HL-60/S4 treated with phorbol 12-myristate 13-acetate at 8.2 ng/mL for 4 days and 3 days (cell line): ENCODE results near the gene TENT4A.

ENCODE experiments used
- in situ Hi-C: fragments of 300-500 bp; cut with MboI; formaldehyde crosslinking; loops from 2 replicates; pipeline ENCODE4 v1.15.0; 2022; ENCODE audit warnings: low sequenced_read_pairs

The TENT4A gene

GRCh38 chr5:6788956-6789649, 75.9 kb downstream of the TENT4A start:
- in situ Hi-C loops, result no loop called here

DNA sequence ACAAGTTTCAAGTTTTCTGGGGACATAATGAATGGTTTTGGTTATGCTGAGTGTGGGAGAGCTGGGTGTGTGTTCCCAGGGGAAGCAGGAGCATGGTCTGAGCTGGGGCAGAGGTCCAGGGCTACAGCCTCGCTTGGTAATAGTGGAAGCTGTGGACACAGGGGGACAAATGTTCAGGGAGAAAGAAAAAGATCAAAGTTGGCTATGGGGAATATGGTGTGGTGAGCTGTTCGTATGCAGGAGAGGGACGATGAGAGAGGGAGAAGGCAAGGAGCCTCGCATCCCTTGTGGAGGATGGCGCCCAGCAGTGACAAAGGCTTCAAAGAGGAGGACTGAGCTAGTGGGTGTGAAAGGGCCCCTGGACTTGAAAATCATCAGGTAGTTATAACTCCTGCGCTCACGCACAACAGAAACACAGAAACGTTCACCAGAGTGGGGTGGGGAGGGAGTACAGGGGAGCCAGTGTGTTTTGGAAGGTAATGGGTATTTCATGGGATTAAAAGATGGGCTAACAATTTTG, 77.2 kb downstream of the TENT4A start:
- in situ Hi-C loops, result no loop called here

- in situ Hi-C loops, result no loop called here
Observed at GRCh38 chr5:6791031-6791430, 77.8 kb downstream of the TENT4A start.

DNA sequence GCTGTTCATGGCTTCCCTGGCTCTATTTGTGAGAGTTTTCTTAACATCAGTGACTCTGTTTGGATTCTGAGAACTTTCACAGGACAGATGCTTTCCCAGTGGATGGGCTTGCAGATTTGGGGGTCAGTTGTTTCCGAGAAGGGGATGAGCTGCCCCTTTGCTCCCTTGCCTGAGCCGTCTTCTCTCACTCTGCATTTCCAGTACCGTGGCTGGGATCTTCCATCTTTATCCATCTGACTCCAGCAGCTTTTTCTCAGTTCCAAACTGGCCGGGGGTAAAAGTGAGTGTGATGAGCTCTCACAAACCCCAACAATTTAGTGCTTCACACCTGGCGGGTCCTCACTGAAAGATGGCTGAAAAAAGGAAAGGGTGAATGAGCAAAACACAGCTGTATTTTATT, 79.1 kb downstream of the TENT4A start:
- in situ Hi-C loops, result no loop called here

DNA sequence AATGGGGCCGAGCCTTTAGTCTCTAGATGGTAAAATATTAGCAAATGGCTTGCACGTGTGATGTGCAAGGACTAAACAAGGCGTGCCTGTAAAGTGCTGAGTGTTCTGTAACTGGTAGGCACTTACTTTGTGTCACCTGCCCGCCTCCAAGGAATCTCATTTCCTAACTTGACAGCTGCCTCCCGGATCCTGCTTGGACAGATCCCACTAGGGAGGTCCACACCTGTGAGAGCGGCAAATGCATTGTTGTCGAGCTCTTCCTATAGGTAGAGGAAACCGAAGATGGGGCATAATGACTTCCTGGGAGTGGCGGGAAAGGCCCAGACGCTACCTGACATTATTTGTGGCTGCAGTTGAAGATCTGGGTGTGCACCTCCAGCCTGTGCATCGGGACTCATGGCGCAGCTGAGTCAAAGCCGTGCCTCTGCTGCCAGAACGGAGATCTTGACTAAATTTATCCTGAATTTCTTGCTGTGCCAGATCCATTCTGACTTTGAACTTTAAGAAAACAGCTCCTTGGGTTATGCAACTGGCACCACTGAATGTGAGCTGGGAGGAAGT, 79.8 kb downstream of the TENT4A start:
- in situ Hi-C loops, result no loop called here

GRCh38 chr5:6801236-6801635, 88.0 kb downstream of the TENT4A start:
- in situ Hi-C loops, result no loop called here

GRCh38 chr5:6803981-6804550, 90.8 kb downstream of the TENT4A start:
- in situ Hi-C loops, result no loop called here

- in situ Hi-C loops, result no loop called here
Observed at GRCh38 chr5:6804766-6805501, 91.7 kb downstream of the TENT4A start.

DNA sequence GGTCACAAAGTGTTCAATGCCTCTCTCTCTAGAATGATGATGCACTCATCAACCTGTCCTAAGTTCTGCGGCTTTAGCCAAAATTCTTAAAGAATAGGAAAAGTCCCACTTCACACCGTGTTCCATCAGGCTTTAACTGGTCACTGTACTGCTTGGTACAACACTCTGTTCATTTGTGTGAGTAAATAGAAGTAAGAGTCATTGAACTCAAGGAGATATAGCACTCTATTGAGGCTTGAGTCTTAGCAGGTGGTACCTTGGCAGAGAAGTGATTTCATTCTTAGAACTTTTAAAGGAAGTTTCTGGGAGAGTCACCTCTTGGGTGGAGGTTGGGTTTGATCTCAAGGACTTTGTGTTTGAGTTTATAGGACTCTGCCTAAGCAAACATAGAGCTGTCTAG, 92.6 kb downstream of the TENT4A start:
- in situ Hi-C loops, result no loop called here
